Left lung (tissue), 10 donors: ENCODE measurements around the gene PRODH. TPM values are rescaled to one million over a fixed set of nuclear protein-coding genes. Genes with fewer than 3 reads are reported as not detected.
A peak's percentile ranks its signal among the peaks of the same experiment; 100 is the strongest.

Source experiments
- ATAC-seq: fragments of 200-7000 bp; cut with Tn5 transposase; one replicate; pipeline ENCODE4 v1.9.1; 2020; ENCODE audit warnings: moderate library complexity
- DNase-seq, 4 donors: peaks; one replicate each; pipeline ENCODE4 v3.0.0-alpha.2; 2013 to 2020
- H3K27ac ChIP-seq, 2 donors: fragments of 200-600 bp; sonication (generic) in 1 of 2; one replicate each; pipeline versions ENCODE4 v1.5.0 to v1.8.0; 2020 to 2021
- H3K27me3 ChIP-seq, 2 donors: fragments of 200-600 bp; sonication (generic) in 1 of 2; one replicate each; pipeline versions ENCODE4 v1.5.0 to v1.8.0; 2020 to 2021
- H3K36me3 ChIP-seq, 2 donors: fragments of 200-600 bp; sonication (generic) in 1 of 2; one replicate each; pipeline versions ENCODE4 v1.5.0 to v1.8.0; 2020 to 2021
- H3K4me1 ChIP-seq, 2 donors: fragments of 200-600 bp; one replicate each; pipeline ENCODE4 v1.8.0; 2021
- H3K4me3 ChIP-seq, 2 donors: fragments of 200-600 bp; sonication (generic) in 1 of 2; one replicate each; pipeline versions ENCODE4 v1.5.0 to v1.8.0; 2020 to 2021; ENCODE audit warnings: mild to moderate bottlenecking in 1 of 2
- H3K9me3 ChIP-seq, 2 donors: fragments of 200-600 bp; sonication (generic) in 1 of 2; one replicate each; pipeline versions ENCODE4 v1.5.0 to v1.8.0; 2020 to 2021
- CTCF ChIP-seq, 2 donors: fragments of 200-600 bp; sonication (generic) in 1 of 2; IDR thresholded peaks; one replicate each; pipeline versions ENCODE4 v1.5.0 to v1.8.0; 2021; ENCODE audit warnings: antibody characterized with exemption in 2 of 2
- intact Hi-C, 2 donors: fragments of 100-400 bp; cut with DNase I; formaldehyde crosslinking; loops; one replicate each; pipeline versions ENCODE4 v1.11.2 to v1.14.2; 2022
- polyA plus RNA-seq, 6 donors: library from polyadenylated mRNA; unstranded; fragments of 120-200 nt; gene quantifications; one replicate each; pipeline ENCODE4 v1.2.1, GENCODE V29; 2013; ENCODE audit not compliant: insufficient read length in 6 of 6
- total RNA-seq, 2 donors: library from RNA; stranded (reverse); fragmentation: NEBNext Ultra II Directional; extraction: Animal tissue kit (Norgen Biotek cat#: 25700); gene quantifications; one replicate each; pipeline ENCODE4 v1.2.1, GENCODE V29; 2021
- donor health status: DM: no; HTN: yes; CAD: no.
- donor health status: DM: no; HTN: no; CAD: no.

Gene PRODH
- total and polyA plus RNA-seq, 8 donors = 17.2 to 77.9 (median 46.5) TPM

GRCh38 chr22:18980829-18981228, 44.7 kb upstream of the PRODH start:
- Histone ChIP-seq H3K9me3 (peaks cover 0 to 13% of the 10 kb centered on the region in 2 donors), H3K4me3 (no peak overlapping the region), H3K27me3 (no peaks in the 10 kb centered on the region), H3K36me3 (no peaks in the 10 kb centered on the region), H3K4me1 (no peaks in the 10 kb centered on the region), H3K27ac (no peak overlapping the region)
- DNase-seq (no peak), ATAC-seq (no peak)
- intact Hi-C loops = no loop called here
- no peak for TF ChIP-seq CTCF (IDR thresholded peaks at IDR 0.05)

- ATAC-seq = no peak
- Histone ChIP-seq H3K27ac (no peak overlapping the region), H3K27me3 (no peaks in the 10 kb centered on the region), H3K4me3 (no peak overlapping the region), H3K36me3 (no peaks in the 10 kb centered on the region), H3K4me1 (no peaks in the 10 kb centered on the region), H3K9me3 (peaks cover 0 to 13% of the 10 kb centered on the region in 2 donors)
- intact Hi-C loops = no loop called here
- TF ChIP-seq CTCF (IDR thresholded peaks at IDR 0.05) = no peak
- no peak for DNase-seq
Measured at GRCh38 chr22:18979957-18980356, 43.9 kb upstream of the PRODH start.

- Histone ChIP-seq H3K9me3 (peaks cover 0 to 13% of the 10 kb centered on the region in 2 donors), H3K27ac (no peak overlapping the region), H3K27me3 (peaks cover 0 to 3% of the 10 kb centered on the region in 2 donors), H3K4me3 (no peak overlapping the region), H3K36me3 (no peaks in the 10 kb centered on the region), H3K4me1 (no peaks in the 10 kb centered on the region)
- DNase-seq = peak in 1 of 4 donors; percentile 39
- intact Hi-C loops = no loop called here
- no peak for TF ChIP-seq CTCF (IDR thresholded peaks at IDR 0.05)
- no peak for ATAC-seq
Measured at GRCh38 chr22:18978506-18978905, 42.4 kb upstream of the PRODH start.

- intact Hi-C loops = no loop called here
- H3K9me3 ChIP-seq = peaks cover 0 to 13% of the 10 kb centered on the region in 2 donors
- H3K4me1 ChIP-seq = no peaks in the 10 kb centered on the region
- ATAC-seq (no peak), DNase-seq (peak in 1 of 4 donors; percentile 31)
- TF ChIP-seq CTCF (IDR thresholded peaks at IDR 0.05) = no peak
- H3K27ac ChIP-seq = no peak overlapping the region
- H3K36me3 ChIP-seq = no peaks in the 10 kb centered on the region
- peaks cover 0 to 9% of the 10 kb centered on the region in 2 donors for H3K27me3 ChIP-seq
- H3K4me3 ChIP-seq = no peak overlapping the region
Measured at GRCh38 chr22:18977824-18978425, 41.8 kb upstream of the PRODH start.

GRCh38 chr22:18976197-18976751, 40.2 kb upstream of the PRODH start:
- peak in 1 of 4 donors; percentile 49 for DNase-seq
- no peak for ATAC-seq
- no peaks in the 10 kb centered on the region for H3K36me3 ChIP-seq
- peaks cover 0 to 13% of the 10 kb centered on the region in 2 donors for H3K9me3 ChIP-seq
- intact Hi-C loops = no loop called here
- peaks cover 0 to 22% of the 10 kb centered on the region in 2 donors for H3K27me3 ChIP-seq
- no peak overlapping the region for H3K27ac ChIP-seq
- no peaks in the 10 kb centered on the region for H3K4me1 ChIP-seq
- no peak for TF ChIP-seq CTCF (IDR thresholded peaks at IDR 0.05)
- no peak overlapping the region for H3K4me3 ChIP-seq
